Occipital lobe (tissue), 2 donors: ENCODE results near the gene CPEB1. TPM values are rescaled to one million over a fixed set of nuclear protein-coding genes. Genes with fewer than 3 reads are reported as not detected.

ENCODE experiments used
- DNase-seq: peaks from one replicate; lab custom pipeline; 2025; lab: John Stamatoyannopoulos, UW
- total RNA-seq: library from RNA; depleted of rRNA; stranded (reverse); fragments of >200 nt; gene quantifications from one replicate; pipeline ENCODE4 v1.2.3, GENCODE V29; 2014

CPEB1 gene
- total RNA-seq, 1 donor from 2014 or later, result 2.8 TPM

DNA sequence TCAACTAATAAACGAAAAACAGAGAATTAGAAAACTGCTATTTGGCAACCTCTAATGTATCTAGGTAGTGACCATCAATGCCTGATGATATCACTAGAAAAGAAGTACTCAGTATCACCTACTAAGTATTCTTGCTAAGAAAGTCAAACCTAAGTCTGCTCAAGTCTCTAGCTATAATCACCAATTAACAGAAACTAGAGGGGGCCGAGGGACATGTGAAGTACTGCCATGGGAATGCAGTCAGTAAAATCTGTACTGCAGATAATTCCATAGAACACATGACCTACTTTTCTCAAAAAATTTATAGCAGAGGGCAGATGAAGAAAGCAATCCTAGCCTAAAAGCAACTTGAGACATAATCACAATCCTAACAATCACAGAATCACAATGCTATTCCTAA is 51.4 kb downstream of the CPEB1 start:
- DNase-seq, result no peak

DNA sequence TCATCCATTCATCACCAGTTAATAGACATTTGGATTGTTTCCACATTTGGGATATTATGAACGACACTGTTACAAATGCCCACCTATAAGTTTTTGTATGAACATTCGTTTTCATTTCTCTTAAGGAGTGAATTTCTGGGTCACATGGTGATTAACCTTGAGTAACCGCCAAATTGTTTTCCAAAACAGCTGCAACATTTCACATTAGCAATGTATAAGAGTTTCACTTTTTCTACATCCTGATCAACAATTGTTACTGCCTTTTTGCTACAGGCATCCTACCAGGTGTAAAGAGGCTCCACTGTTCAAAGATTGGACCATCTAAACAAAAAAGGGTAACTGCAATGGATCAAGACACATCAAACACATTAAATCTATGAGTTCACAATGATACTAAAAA is 52.0 kb downstream of the CPEB1 start:
- DNase-seq, result no peak

DNA sequence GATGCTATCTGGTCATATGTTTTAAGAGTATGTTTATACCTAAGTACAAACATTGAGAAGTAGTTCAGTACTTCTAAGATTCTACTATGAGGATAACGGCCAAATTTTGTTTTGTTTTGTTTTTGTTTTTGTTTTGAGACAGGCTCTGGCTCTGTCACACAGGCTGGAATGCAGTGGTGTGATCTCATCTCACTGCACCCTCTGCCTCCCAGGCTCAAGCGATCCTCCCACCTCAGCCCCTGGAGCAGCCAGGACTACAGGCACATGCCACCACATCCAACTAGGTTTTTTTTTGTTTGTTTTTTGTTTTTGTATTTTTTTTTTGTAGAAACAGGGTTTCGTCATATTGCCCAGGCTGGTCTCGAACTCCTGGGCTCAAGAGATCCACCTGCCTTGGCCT is 59.4 kb downstream of the CPEB1 start:
- DNase-seq, result no peak

DNA sequence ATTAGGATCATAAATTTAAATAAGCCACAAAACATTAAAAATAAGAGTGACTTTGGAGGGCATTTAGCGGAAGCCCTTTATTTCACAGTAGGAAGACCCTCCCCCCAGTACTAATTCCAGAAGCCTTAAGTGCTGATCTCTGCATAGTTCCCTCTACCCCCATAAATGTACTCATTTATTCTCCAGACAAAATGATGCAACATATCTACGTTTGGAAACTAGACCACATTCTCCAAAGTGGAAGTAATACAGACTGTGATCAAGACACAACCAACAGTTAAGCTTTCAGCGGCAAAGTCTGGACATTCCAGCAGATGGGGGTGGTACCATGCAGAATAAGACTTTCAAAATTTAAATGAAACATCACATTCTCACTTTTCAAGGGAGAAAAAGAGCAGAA is 62.1 kb downstream of the CPEB1 start:
- no peak for DNase-seq

DNA sequence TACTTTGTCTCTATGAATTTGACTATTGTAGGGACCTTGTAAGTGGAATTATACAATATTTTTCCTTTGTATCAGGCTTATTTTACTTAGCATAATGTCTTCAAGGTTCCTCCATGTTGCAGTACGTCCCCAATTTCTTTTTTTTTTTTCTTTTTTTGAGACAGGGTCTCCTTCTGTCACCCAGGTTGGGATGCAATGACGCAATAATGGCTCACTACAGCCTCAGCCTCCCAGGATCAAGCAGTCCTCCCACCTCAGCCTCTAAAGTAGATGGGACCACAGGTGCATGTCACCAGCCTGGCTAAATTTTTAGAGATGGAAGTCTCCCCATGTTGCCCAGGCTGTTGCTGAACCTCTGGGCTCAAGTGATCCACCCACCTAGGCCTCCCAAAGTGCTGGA is 66.5 kb downstream of the CPEB1 start:
- DNase-seq, result no peak

DNA sequence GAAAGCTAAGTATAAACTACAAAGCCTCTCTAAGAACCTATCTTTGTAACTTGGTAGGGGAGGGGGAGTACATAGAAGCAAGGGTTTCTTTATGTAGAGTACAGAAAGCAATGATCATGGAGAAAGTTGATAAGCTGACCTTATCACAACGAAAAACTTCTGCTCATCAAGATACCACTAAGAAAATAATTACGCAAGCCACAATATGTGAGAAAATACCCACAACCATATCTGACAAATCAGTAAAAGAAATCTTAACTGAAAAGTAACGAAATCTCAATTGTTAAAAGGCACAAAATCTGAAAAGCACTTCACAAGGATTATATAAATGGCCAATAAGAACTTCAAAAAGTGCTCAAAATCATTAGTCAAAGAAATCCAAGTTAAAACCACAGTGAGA is 71.8 kb downstream of the CPEB1 start:
- DNase-seq, result no peak

DNA sequence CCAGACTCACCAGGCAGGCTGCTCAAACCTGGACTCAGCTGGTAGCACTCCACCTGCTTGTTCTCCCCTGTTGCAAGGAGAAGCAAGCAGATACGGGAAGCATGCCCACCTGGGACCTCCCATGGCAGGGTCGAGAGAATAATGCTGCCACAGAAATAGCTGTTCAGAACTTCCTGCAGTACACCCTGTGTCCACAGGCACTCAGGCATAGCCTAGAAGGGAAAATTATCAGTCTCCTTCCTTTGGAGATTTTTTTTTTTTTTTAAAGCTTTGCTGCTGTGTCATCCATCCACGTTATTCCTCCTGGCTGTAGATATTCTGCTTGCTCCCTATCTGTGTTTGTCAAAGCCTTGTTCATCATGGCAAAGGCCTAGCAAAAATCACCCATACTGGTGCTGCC is 74.2 kb downstream of the CPEB1 start:
- no peak for DNase-seq

DNA sequence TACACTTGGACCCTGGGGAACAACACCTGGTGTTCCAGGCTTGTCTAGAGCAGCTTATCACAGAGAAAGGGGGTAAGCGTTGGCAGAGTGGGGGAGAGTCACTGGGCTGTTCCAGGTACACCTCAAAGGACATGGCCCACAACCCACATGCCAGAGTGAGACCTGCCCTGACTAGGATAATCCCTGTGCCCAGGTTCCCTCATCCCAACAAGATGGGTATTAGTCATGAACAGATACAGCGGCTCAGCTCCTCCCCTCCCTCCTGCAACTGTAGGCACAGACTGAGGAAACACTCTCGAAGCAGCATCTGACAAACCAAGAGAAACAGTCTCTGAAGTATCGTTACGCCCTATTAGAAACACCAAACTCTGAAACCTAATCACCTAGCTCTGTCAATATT is 74.9 kb downstream of the CPEB1 start:
- peak; percentile 44 for DNase-seq

DNA sequence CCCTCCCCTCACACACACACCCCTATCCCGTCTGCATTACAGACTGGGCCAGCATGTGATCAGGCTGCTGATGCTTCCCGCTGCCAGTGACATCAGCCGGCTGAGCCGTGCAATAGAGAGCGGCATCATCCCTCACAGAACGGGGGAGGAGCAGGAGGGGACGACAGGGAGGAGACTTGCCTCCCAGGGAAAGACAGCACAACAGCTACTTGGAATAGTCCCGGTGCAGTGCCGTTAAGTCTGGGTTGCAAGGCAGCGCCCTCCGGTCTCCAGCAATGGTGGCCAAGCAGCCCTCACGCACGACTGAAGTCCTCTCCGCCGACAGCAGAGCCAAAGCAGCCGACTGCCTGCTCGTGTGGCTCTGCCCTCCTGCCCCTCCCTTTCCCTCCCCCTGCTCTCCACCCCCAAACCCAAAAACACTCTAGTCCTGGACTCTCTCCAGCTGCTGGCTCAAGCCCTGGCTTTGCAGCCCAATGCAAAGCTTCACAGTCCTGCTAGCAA is 75.4 kb downstream of the CPEB1 start:
- DNase-seq, result peak; percentile 85

DNA sequence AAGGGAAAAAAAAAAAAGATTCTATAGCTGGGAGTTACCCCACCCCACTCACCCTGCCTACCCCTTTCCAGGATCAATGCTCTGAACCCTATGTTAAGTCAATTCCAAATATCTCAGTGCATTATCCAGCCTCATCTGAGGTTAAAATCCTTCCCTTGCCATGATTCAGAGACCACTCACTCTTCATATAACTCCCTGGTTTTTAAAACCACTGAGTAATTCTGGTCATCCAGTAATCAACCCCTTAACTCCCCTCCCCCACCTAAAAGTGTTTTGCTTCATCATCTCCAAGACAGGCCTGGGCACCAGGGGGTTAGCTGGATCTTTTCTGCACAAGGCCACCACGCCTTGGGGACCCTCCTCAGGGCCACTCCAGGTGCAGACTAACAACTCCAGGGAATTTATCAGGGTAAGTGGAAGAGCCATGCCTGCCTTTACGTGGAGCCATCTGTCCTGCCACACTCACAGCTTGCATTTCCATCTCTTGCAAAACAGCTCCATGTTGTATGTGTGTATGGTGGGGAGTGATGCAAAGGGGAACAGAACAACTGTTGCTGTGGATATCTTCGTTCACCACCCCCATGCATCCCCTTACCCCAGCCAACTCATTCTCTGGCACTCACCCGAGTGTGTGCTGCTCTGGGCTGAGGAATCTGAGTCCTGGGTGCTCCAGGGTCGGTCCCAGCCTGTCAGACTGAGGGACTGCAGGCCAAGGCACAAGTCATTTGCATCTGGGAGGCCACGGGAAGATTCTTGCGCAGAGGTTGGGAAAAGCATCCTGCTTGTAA is 76.2 kb downstream of the CPEB1 start:
- no peak for DNase-seq

DNA sequence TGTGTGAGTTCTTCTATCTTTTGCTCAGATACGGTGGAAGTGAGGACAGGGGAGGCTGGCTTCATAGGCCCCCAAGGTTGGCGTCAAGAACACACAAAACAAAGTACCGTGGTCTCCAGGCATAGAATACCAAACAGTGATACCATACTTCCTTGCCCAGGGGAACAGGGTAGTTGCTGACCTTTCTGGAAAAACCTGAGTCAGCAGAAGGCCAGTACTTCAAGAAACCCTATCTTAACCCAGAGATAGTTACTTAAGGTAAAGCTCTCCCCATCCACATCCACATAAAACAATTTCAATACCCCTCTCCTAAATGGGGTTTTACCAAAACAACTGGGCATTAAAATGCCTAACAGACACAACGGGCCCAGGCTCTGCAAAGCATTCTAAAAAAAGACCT is 77.3 kb downstream of the CPEB1 start:
- no peak for DNase-seq

DNA sequence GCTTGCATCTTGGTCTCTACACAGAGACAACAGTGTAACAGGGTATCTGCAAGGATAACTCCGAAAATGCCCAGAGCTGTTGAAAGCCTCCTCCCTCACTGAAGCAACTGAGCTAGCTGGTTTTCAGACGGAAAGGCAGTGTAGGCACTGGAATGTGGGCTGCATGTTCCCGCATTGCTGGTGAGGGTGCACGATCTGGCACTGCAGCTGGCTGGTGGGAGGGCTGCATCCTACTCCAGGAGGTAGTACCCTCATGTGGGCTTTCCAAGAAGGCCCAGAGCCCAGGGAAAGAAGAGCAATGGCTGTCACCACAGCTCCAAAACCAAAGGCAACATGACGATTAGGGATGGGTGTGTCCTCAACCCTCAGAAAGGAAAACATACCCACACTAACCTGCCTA is 78.2 kb downstream of the CPEB1 start:
- DNase-seq, result peak; percentile 30

DNA sequence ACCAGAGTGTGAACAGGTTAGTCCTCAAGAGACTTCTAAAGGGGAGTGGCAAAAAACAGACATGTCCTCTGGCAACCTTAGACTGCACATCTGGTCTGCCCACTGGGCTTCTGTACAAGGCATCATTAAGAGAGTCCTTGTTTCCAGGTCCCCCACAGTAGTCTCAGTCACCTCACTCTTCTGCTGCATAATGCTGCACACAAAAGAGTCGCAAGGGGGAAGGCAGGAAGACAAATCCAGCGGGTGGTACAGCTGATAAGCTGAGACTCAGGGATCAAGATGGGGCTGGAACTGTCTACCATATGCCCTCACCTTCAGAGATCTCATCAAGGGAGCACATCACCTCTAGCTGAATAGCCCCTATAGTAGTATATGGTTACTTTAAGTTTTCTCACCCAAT is 79.5 kb downstream of the CPEB1 start:
- no peak for DNase-seq

DNA sequence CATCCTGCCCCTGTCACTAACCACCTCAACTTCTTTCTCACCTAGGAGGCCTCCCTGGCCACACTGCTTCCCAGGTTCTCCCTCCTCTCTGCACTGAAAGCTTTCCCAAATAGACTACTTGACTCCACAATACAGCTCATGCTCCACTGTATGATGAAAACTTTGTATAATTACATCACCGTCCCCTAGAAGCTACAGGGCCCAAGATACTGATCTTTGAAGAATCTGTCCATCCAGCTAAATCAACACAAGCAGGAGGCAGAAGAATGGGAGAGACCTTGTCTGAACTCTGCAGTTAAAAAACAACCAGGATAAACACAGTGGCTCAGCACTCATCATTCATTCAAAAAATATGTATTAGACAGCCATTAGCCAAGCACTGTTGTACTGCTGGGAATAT is 80.5 kb downstream of the CPEB1 start:
- no peak for DNase-seq

DNA sequence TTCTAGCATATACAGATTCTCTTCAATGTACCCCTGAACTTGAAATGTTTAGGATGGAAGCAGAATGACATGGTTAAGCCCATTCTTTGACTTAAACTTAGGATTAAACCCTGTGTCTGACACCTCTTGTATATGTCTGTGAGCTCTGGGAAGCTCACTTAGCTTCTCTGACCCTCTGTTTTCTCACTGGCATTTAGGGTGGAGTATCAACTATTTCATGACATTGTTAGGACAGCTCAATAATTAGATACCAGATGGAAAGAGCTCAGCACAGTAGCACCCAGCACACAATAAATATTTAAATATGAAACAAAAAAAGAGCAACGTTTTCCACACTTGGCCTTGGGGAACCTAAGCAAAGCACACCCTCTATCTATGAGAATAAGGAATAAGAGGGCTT is 88.7 kb downstream of the CPEB1 start:
- DNase-seq, result no peak

DNA sequence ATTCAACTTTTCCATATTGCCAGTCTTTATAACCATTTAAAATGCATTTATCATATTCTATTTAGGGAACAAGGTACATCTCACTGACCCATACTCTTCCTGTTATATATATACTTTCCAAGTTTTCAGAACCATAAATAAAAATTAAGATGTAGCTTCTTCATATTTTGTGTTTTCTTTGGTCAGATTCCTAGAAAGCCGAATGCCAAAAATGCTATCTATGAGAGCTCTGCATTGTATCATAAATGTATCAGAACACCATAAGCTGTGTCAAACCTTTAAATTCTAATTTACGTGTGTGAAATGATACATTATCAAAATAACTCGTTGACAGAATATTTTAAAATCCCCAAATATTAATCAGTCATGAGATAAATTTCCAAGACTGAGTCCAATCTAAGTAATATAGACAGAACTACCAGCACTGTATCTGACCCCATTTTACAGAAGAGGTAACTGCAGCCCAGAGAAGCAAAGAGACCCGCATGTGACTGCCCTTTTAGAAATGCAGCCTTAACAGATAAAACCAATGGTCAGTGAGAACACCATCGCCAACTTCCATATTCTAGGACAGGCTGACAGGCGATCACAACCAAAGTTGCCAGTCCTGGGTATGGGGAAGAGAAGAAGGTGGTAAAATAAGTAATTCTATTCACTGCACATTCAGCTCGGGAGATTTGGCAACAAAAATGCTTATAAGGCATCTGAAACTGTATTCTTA is 90.7 kb downstream of the CPEB1 start:
- DNase-seq, result no peak

DNA sequence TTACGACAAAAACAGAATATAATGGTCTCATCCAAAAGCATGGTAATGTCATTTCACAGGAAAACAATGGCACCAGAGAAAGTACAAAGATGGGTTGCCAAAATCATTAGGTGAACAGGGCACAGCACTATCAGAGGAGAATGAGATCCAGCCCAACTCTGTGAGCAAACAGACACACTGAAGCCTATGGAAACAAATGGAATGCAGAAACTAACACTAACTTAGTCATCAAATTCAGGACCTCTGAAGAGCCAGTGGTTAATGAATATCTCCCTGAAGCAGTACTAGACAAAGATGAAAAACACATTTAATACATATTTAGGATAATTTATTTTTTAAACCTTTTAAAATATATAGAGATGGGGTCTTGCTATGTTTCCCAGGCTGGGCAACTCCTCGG is 92.3 kb downstream of the CPEB1 start:
- DNase-seq, result no peak

DNA sequence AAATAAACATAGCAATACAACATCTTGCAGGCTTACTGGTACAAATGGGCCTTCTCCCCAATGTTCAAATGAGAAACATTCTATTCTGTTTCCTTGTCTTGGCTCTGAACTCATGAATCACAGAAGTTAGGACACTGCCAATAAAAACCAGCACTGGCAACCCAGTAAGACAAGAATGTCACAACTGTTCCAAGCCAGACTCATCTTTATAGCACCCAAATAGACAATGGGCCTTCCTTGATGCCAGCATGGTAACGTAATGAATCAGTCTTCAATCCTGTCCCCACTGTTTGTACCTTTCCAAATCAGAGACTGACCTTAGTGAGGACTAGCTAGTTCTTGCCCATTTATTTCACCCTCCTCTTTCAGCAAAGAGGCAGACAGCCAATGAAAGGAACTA is 92.8 kb downstream of the CPEB1 start:
- DNase-seq, result no peak

DNA sequence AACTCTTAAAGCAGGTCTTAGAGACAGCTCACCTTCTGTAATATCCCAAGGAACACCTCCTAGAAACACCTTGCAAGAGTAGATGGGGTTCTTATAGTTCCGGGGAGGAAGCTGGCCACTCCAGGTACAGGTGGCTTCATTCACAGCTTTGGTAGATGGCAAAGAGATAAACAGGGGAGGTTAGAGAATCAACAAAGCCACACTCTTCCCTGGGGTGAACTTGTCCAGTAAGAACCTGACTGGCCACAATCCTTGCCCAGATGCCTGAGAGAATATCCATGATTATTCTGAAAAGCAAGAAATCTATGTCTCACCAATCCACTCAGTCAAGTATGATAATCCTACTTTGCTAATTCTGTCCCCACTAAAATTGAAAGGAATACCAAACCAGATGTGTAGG is 93.3 kb downstream of the CPEB1 start:
- DNase-seq, result no peak

DNA sequence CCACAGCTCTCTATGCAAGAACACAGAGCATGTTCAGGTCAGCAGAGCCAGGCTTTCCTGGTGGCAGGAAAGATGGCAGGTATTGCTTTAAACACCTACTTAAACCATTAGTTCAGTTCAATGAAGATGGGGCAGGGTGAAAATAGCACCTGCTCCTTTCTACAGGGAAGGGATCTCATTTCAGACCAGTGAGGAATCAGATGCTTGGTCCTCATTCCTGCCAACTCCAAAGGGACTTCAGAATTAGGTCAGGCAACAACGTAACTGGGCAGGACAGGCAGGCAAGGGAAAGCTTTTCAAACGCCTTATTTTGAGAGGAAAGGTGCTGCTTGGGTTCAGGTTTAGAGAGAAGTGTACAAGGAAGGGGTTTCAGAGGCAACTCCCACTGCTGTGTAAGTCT is 94.3 kb downstream of the CPEB1 start:
- DNase-seq, result no peak

DNA sequence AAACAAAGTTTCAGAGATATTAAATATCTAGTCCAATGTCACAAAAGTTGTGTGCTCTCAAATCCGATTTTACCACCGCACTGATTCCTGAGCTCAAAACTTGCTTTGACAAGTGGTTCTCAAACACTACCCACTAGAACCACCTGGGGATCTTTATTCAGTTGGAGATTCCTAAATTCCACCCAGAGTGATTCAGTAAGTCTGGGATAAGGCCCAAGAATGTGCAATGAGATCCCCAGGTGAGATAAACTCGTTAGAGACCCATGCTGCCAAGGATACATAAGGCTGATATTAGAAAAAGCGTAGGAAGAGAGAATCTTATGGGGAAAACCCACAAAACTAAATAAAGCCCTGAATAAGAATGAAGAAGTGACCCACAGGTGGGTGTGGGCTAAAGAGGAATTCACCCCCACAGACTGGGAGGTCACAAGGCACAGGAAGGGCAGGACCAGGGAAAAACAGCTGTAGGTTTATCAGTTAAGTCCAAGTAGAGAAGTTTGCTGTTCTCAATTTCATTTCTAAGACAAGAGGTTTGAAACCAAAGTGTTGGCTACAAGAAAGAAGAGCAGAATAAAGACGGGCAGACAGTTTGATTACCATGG is 95.4 kb downstream of the CPEB1 start:
- no peak for DNase-seq

DNA sequence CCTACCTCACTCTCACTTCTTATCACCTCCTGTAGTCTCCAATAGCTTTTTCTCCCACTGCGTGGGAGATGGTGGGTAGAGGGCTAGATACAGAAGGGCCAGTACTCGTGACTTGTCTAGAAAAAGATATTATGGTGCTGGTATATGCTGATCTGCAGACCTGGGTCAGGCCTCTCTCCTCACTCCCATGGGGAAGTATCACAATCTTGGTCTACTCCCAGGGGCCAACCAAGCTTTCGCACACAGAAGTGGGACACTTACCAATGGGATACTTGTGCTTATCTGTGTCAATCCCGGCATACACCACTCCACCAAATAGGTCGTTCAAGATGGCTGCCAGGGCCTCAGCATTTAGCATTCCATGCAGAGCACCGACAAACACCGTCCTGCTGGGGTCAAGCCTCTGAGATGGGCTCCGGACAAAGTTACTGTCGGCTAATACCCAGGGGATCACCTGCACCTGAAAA is 97.9 kb downstream of the CPEB1 start:
- DNase-seq, result no peak

DNA sequence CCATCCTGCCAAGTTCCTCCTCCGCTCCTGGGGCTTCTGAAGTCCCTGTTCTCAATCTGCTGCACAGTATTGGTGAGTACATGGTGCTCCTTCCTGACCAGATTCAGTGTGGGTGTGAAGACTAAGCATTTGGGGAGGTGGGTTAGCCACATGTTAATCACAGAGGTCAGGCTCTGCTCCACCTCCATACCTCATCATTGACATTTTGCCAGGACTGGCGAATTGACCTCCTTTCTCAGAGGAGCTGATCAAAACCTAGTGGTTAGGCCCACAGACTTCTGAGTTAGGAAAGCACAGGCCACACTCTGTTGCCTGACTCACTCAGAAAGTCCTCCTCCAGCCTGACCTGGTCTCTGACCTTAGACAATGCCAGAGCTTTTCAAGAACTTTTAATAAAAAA is 98.5 kb downstream of the CPEB1 start:
- DNase-seq, result no peak
